ENCODE measurements around the gene ARHGAP24. TPM values are rescaled to one million over a fixed set of nuclear protein-coding genes. Genes with fewer than 3 reads are reported as not detected.
"Not testable (repeated sequence)": the region's sequence is repeated elsewhere in the genome, so short reads cannot be mapped to it uniquely, and the experiment has no call there.

The ARHGAP24 gene
- total RNA-seq, 2 donors from 2014 or later, result 1.0 TPM; not detected in 1

DNA sequence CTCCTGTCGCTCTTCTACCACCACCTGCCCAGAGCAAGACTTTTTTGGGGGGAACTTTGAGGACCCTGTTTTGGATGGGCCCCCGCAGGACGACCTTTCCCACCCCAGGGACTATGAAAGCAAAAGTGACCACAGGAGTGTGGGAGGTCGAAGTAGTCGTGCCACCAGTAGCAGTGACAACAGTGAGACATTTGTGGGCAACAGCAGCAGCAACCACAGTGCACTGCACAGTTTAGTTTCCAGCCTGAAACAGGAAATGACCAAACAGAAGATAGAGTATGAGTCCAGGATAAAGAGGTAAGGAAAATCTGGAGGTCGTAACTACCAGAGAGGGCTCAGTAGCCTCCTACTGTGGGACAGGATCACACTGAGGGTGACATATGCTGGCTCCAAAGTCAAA is 520.4 kb downstream of the ARHGAP24 start:
- DNase-seq (ENCODE audit: low spot score) (no peak), ATAC-seq (no peak)
- Mint-ChIP-seq H3K36me3 (no peaks in the 10 kb centered on the region), H3K4me1 (ENCODE audit: low read depth in 2 of 2) (no peaks in the 10 kb centered on the region), H3K27me3 (no peaks in the 10 kb centered on the region), H3K9me3 (no peaks in the 10 kb centered on the region), H3K27ac (no peak overlapping the region), H3K4me3 (no peak overlapping the region)

DNA sequence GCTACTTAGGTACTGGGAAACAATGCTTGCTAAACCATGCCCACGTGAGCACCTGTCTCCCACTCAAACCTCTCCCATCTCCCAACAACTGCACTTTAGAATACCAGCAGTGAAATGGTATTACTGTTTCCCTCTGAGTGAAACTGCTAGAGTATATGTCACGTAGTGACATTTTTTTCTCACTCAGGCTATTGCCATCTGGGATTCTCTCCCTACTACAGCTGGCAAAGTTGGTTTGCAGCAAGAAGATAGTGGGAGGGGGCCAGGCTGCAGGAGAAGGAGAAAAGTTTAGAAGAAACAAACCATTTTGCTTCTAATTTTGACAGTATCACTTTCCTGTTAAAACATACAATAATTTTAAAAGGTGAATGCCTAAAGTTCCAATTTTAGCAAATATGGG is 526.6 kb downstream of the ARHGAP24 start:
- Mint-ChIP-seq H3K9me3 (peaks cover 4% of the 10 kb centered on the region), H3K27me3 (no peaks in the 10 kb centered on the region), H3K36me3 (no peaks in the 10 kb centered on the region), H3K4me1 (ENCODE audit: low read depth in 2 of 2) (no peaks in the 10 kb centered on the region), H3K4me3 (no peak overlapping the region), H3K27ac (no peak overlapping the region)
- ATAC-seq (no peak), DNase-seq (ENCODE audit: low spot score) (no peak)

DNA sequence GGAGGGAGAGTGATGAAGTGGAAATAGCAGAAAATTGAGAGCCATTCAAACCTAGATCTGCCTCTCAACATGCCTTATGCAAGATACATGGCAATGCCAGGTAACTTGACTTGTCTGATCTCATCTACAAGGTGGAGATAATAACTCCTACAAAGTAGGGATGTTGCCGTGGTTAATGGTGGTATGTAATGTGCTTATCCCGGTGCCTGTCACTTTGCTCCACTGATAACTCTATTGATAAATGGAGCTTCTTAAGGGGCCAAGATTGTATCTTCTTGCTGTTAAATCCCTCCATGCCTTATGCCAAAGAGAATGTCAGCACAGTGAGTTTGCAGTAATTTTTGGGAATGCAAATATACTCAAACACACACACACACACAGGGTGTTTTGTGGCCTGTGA is 529.1 kb downstream of the ARHGAP24 start:
- Mint-ChIP-seq H3K4me3 (no peak overlapping the region), H3K36me3 (no peaks in the 10 kb centered on the region), H3K27me3 (no peaks in the 10 kb centered on the region), H3K4me1 (ENCODE audit: low read depth in 2 of 2) (no peaks in the 10 kb centered on the region), H3K9me3 (peaks cover 4% of the 10 kb centered on the region), H3K27ac (no peak overlapping the region)
- DNase-seq (ENCODE audit: low spot score) (no peak), ATAC-seq (no peak)

DNA sequence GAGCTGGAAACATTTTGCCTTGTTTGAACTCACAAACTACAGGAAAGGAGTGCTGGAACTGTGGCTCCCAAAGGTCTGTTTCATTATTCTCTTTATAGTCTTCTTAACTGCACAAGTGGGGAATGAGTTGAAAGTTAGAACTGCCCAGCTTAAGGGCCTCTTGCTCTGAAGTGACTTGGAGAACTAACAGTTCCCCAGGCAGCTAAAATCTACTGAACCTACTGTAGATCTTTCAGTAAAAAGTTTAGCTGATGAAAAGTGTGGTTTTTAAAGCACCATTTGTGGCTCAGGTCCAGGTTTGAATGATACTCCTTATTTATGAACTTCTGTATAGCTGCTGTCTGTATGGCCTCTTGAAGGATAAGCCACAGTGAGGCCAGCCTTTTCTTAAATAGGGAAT is 531.1 kb downstream of the ARHGAP24 start:
- H3K27me3 Mint-ChIP-seq, result no peaks in the 10 kb centered on the region
- no peaks in the 10 kb centered on the region for H3K36me3 Mint-ChIP-seq
- no peak overlapping the region for H3K4me3 Mint-ChIP-seq
- DNase-seq (ENCODE audit: low spot score) (no peak), ATAC-seq (no peak)
- H3K4me1 Mint-ChIP-seq (ENCODE audit: low read depth in 2 of 2), result no peaks in the 10 kb centered on the region
- H3K9me3 Mint-ChIP-seq, result peaks cover 4% of the 10 kb centered on the region
- no peak overlapping the region for H3K27ac Mint-ChIP-seq

DNA sequence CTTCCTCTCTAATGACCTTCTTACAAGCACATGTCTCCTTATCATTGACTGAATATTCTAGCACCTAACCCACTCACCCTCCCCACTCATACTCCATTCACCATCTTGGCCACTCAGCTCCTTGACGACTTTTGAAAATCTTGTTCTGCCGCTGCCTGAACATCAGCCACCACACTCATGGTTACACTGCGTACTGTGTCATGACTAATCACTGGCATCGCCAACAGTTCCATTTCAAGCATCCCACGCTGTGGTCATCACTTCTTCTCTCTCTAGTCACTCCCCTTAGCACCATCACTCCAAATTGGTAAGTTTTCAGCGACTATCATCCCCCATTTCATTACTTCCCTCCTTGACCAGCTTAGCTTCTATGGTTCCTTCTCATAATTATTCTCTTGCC is 532.1 kb downstream of the ARHGAP24 start:
- Mint-ChIP-seq H3K4me3 (no peak overlapping the region), H3K27ac (no peak overlapping the region), H3K9me3 (peaks cover 4% of the 10 kb centered on the region), H3K27me3 (no peaks in the 10 kb centered on the region), H3K36me3 (no peaks in the 10 kb centered on the region), H3K4me1 (ENCODE audit: low read depth in 2 of 2) (no peaks in the 10 kb centered on the region)
- DNase-seq (ENCODE audit: low spot score) (no peak), ATAC-seq (no peak)

DNA sequence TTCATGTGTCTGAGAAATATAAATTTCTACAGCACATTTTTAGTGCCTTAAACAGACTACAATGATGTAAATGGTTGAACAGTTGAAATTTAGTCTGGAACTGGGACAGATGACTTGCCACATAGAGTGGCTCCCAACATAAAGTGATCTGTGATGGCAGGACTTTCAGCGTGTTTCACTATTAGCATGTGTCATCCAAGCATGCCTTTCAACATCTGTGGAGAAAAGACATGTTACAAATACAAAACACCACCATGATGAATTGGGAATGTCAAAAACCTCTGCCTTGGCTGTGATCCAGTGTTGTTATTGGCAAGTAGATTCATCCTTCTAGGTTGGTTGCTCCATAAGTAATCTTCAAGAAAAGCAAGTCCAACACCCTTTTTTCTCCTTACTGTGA is 536.2 kb downstream of the ARHGAP24 start:
- ATAC-seq, result no peak
- Mint-ChIP-seq H3K9me3 (peaks cover 3% of the 10 kb centered on the region), H3K27ac (no peak overlapping the region), H3K27me3 (no peaks in the 10 kb centered on the region), H3K4me1 (ENCODE audit: low read depth in 2 of 2) (no peaks in the 10 kb centered on the region), H3K4me3 (no peak overlapping the region), H3K36me3 (no peaks in the 10 kb centered on the region)
- no peak for DNase-seq (ENCODE audit: low spot score)

DNA sequence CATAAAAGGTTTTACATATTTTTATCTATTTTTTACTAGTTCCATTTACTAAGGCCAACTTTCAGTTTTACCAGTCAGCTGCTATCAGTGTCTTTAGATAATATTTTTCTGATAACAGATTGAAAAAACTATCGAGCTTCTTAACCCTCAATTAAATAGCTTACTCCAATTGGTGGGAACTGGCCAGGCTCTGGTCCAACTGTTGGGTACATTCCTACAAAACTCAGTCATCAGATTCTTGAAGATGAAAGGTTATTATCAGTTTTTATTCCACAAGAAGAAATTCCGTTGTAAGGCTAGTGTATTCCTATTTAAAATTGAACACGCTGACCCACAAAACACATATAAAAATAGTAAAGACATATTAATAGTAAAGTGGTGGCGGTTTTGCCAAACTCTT is 538.7 kb downstream of the ARHGAP24 start:
- Mint-ChIP-seq H3K36me3 (no peaks in the 10 kb centered on the region), H3K4me3 (no peak overlapping the region), H3K27ac (no peak overlapping the region), H3K27me3 (no peaks in the 10 kb centered on the region), H3K9me3 (peaks cover 3% of the 10 kb centered on the region), H3K4me1 (ENCODE audit: low read depth in 2 of 2) (no peaks in the 10 kb centered on the region)
- no peak for ATAC-seq
- DNase-seq (ENCODE audit: low spot score), result no peak

DNA sequence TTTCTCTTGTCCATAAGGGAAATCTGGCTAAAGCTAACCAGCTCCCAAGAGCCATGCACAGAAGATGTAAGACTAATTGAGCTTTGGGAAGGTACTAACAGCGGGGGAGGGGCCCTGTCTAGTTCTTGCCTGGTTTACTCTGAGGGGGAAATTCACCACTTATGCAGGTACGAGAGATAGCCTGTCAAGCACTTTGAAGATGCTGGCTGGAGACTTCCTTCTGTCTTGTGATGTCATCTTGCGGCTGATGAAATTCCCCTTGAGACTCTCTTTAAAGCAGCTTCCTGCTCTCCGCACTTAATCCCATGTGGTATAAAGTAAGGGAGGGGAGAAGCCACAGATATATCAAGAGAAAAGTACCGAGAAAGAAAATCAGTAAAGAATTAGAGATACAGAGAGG is 539.6 kb downstream of the ARHGAP24 start:
- H3K9me3 Mint-ChIP-seq, result peaks cover 3% of the 10 kb centered on the region
- H3K4me1 Mint-ChIP-seq (ENCODE audit: low read depth in 2 of 2), result no peaks in the 10 kb centered on the region
- no peak overlapping the region for H3K4me3 Mint-ChIP-seq
- no peak for ATAC-seq
- no peaks in the 10 kb centered on the region for H3K27me3 Mint-ChIP-seq
- no peaks in the 10 kb centered on the region for H3K36me3 Mint-ChIP-seq
- H3K27ac Mint-ChIP-seq, result no peak overlapping the region
- DNase-seq (ENCODE audit: low spot score), result no peak

DNA sequence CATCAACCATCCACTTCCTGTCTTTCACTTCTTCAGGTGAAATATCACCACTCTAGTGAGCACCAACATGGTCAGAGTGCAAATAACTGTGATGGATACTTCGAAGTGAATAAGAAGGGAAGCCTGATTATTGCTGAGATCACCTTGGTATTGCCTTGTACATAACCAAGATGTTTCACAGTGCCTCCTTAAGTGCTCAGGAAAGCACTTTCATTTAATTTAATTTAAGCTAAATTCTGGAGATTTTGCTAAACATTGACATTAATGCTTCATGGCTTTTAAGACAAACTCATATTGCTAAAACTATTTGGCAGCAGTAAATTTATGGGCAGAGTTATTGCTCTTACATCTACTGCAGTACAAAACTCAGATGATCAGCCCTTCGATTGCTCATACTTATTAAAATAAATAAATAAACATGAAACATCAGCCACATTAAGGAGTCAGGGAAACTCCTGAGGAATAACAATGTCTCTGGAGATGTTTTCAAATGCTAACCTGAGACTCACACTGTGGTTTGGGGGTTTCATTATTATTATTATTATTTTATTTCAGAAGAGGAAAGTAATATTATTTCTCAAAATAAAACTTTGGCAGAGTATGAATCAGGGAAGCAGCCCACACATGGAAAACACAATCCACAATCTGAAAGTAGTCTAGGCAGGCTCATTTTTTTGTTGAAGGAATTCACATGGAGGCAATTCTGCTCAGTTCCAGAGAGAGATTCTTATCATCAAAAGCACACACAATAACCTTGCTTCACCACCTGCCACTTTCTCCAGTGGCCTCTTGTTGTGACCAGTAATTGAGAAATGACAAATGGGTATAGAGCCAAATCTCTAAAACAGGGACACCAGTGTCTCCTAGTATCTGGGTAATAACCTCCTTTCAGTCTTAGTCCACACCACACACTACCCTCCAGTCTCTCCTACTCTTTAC is 540.7 kb downstream of the ARHGAP24 start:
- H3K9me3 Mint-ChIP-seq, result peaks cover 3% of the 10 kb centered on the region
- ATAC-seq (no peak), DNase-seq (ENCODE audit: low spot score) (no peak)
- H3K27me3 Mint-ChIP-seq, result no peaks in the 10 kb centered on the region
- no peaks in the 10 kb centered on the region for H3K4me1 Mint-ChIP-seq (ENCODE audit: low read depth in 2 of 2)
- no peak overlapping the region for H3K4me3 Mint-ChIP-seq
- no peak overlapping the region for H3K27ac Mint-ChIP-seq
- H3K36me3 Mint-ChIP-seq, result no peaks in the 10 kb centered on the region

DNA sequence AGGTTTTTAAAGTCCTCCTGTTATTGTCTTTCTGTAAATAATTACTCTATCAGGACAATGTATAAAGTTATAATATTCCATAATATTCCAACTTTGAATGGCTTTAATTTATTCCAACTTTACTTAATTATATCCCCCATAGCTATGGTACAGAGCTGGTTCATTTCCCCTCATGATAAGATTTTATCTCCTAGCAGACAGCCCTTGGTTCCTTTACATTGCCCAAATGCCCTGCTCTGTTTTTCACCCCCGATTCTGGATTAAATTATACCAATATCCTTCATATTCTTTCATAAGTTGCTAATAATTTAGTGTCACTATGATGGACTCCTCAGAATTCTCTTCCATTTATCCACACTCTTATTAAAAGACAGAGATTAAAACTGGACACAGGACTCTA is 544.4 kb downstream of the ARHGAP24 start:
- ATAC-seq, result no peak
- Mint-ChIP-seq H3K4me3 (no peak overlapping the region), H3K4me1 (ENCODE audit: low read depth in 2 of 2) (no peaks in the 10 kb centered on the region), H3K27ac (no peak overlapping the region), H3K27me3 (no peaks in the 10 kb centered on the region), H3K36me3 (no peaks in the 10 kb centered on the region), H3K9me3 (no peaks in the 10 kb centered on the region)
- DNase-seq (ENCODE audit: low spot score), result no peak

DNA sequence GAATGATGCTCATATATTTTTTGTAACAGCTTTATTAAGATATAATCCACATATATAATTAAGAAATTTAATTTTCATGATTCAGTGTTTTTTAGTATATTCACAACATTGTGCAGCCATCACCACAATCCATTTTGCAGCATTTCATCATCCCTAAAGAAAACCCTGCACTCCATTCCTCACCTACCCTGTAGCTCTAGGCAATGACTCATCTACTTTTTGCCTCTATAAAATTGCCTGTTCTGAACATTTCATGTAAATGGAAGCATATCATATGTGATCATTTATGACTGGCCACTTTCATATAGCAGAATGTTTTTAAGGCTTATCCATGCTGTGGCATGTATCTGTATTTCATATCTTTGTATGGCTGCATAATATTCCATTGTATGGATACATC is 545.0 kb downstream of the ARHGAP24 start:
- Mint-ChIP-seq H3K4me3 (no peak overlapping the region), H3K27ac (no peak overlapping the region), H3K36me3 (no peaks in the 10 kb centered on the region), H3K27me3 (no peaks in the 10 kb centered on the region), H3K4me1 (ENCODE audit: low read depth in 2 of 2) (no peaks in the 10 kb centered on the region), H3K9me3 (no peaks in the 10 kb centered on the region)
- ATAC-seq, result no peak
- no peak for DNase-seq (ENCODE audit: low spot score)

DNA sequence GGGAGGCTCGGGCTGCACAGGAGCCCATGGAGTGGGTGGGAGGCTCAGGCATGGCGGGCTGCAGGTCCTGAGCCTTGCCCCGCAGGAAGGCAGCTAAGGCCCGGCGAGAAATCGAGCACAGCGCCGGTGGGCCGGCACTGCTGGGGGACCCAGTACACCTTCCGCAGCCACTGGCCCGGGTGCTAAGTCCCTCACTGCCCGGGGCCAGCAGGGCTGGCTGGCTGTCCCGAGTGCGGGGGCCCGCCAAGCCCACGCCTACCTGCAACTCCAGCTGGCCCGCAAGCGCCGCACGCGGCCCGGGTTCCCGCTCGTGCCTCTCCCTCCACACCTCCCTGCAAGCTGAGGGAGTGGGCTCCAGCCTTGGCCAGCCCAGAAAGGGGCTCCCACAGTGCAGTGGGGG is 546.7 kb downstream of the ARHGAP24 start:
- DNase-seq (ENCODE audit: low spot score); H3K36me3 Mint-ChIP-seq; H3K27ac Mint-ChIP-seq; ATAC-seq; H3K27me3 Mint-ChIP-seq; H3K4me1 Mint-ChIP-seq (ENCODE audit: low read depth in 2 of 2); H3K4me3 Mint-ChIP-seq; H3K9me3 Mint-ChIP-seq: not testable (repeated sequence)

DNA sequence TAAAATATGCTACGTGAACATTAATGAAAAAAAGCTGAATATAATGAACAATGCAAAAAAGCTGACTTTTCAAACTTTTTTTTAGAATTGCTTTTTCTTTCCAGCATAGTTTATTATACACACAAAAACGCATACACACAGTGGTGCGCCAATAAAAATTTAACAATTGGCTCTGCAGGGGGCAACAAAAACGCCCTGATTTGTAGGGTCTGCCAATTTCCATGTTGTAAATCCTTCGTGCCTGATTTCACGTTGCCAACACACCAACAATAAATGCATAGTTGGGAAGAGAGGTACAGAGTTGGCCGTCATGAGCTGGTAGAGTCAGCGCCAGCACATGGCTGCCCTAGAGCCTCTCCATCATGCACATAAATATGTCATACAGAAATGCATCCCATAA is 551.8 kb downstream of the ARHGAP24 start:
- no peaks in the 10 kb centered on the region for H3K27me3 Mint-ChIP-seq
- H3K27ac Mint-ChIP-seq, result no peak overlapping the region
- no peak for ATAC-seq
- no peaks in the 10 kb centered on the region for H3K36me3 Mint-ChIP-seq
- peaks cover 4% of the 10 kb centered on the region for H3K9me3 Mint-ChIP-seq
- DNase-seq (ENCODE audit: low spot score), result no peak
- H3K4me1 Mint-ChIP-seq (ENCODE audit: low read depth in 2 of 2), result no peaks in the 10 kb centered on the region
- no peak overlapping the region for H3K4me3 Mint-ChIP-seq

DNA sequence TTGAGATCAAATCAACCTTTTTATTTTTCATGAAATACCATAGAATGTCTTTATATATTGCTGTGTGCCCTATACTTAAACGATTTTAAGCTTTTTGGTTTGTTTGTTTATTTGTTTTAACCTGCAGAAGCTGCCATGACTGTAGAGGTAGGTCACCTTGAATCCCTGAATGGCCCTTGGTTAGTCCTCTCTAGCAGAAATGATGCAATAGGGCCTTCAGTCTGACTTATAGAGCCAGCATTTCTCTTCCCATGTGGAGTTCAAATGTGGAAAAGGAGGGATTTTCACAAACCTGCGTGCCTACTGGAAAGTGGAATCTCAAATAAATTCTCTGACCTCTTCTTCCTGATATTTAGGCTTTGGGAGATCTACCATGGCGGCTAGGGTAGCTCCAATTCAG is 557.0 kb downstream of the ARHGAP24 start:
- Mint-ChIP-seq H3K4me1 (ENCODE audit: low read depth in 2 of 2) (no peaks in the 10 kb centered on the region), H3K9me3 (peaks cover 4% of the 10 kb centered on the region), H3K36me3 (no peaks in the 10 kb centered on the region), H3K27ac (no peak overlapping the region), H3K27me3 (no peaks in the 10 kb centered on the region), H3K4me3 (no peak overlapping the region)
- DNase-seq (ENCODE audit: low spot score), result no peak
- no peak for ATAC-seq
